Duodenal mucosa (tissue), 2 donors: Measurements from ENCODE around the gene METTL21A.
"Not testable (repeated sequence)": the region's sequence is repeated elsewhere in the genome, so short reads cannot be mapped to it uniquely, and the experiment has no call there.

Experiments used
- H3K27ac ChIP-seq: one replicate; pipeline ENCODE4 v1.7.0; 2013; ENCODE audit warnings: low read depth, low read length
- H3K27me3 ChIP-seq, 2 donors: one replicate each; pipeline ENCODE4 v1.7.0; 2013; ENCODE audit warnings: low read length in 2 of 2, control low read depth in 1 of 2; ENCODE audit not compliant: insufficient read depth in 2 of 2, control insufficient read depth in 1 of 2
- H3K36me3 ChIP-seq, 2 donors: one replicate each; pipeline ENCODE4 v1.7.0; 2013; ENCODE audit warnings: low read length in 2 of 2, control low read depth in 1 of 2; ENCODE audit not compliant: insufficient read depth in 2 of 2, control insufficient read depth in 1 of 2
- H3K4me1 ChIP-seq, 2 donors: one replicate each; pipeline ENCODE4 v1.7.0; 2013; ENCODE audit warnings: low read length in 2 of 2, control low read depth in 1 of 2; ENCODE audit not compliant: insufficient read depth in 2 of 2, control insufficient read depth in 1 of 2
- H3K4me3 ChIP-seq, 2 donors: one replicate each; pipeline ENCODE4 v1.7.0; 2013; ENCODE audit warnings: low read length in 2 of 2, low read depth in 1 of 2
- H3K9ac ChIP-seq, 2 donors: one replicate each; pipeline ENCODE4 v1.7.0; 2013; ENCODE audit warnings: low read length in 2 of 2, low read depth in 1 of 2
- H3K9me3 ChIP-seq, 2 donors: one replicate each; pipeline ENCODE4 v1.7.0; 2013; ENCODE audit warnings: low read length in 2 of 2, control low read depth in 1 of 2; ENCODE audit not compliant: control insufficient read depth in 1 of 2

Gene METTL21A

DNA sequence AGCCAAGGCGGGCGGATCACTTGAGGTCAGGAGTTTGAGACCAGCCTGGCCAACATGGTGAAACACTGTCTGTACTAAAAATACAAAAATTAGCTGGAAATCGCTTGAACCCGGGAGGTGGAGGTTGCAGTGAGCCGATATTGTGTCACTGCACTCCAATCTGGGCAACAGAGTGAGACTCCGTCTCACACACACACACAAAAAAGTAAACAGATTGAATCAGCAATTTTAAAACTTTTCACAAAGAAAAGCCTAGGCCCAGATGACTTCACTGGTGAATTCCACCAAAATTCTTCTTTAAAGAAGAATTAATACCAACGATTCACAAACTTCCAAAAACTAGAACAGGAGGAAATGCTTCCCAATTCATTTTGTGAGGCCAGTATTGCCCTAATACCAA lies 21.4 kb upstream of the METTL21A start:
- H3K4me3 ChIP-seq, H3K9ac ChIP-seq, H3K27me3 ChIP-seq, H3K27ac ChIP-seq, H3K9me3 ChIP-seq, H3K36me3 ChIP-seq, H3K4me1 ChIP-seq: not testable (repeated sequence)

DNA sequence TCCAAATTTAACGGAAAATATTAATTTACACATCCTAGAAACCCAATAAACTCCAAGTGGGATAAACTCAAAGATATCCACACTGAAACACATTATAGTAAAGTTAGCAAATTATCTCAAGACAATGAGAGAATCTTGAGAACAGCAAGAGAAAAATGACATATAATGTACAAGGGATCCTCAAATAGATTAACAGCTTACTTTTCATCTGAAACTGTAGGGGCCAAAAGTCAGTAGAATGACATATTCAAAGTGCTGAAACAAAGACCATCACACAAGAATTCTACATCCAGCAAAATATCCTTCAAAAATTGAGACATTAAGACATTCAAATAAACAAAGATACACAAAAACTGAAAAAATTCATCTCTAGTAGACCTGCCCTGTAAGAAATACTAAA lies 18.7 kb upstream of the METTL21A start:
- H3K4me1 ChIP-seq, result no peaks in the 10 kb centered on the region
- no peaks in the 10 kb centered on the region for H3K36me3 ChIP-seq
- H3K27me3 ChIP-seq, result no peaks in the 10 kb centered on the region
- no peak overlapping the region for H3K4me3 ChIP-seq
- H3K9me3 ChIP-seq, result peaks cover 0 to 4% of the 10 kb centered on the region in 2 donors
- H3K9ac ChIP-seq, result no peak overlapping the region
- H3K27ac ChIP-seq, result no peak overlapping the region

DNA sequence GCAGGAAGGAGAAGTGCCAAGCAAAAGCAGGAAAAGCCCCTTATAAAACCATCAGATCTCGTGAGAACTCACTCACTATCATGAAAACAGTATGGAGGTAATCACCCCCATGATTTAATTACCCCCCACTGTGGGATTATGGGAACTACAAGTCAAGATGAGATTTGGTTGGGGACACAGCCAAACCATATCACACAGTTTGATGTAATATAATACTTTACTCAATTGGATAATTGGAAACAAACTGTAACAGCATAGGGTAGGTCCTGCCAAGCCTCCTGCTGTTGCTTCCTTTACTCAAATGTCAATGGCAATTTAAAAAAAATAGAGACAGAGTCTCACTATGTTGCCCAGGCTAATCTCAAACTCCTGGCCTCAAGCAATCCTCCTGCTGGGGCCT lies 15.5 kb upstream of the METTL21A start:
- H3K36me3 ChIP-seq, result no peaks in the 10 kb centered on the region
- H3K4me1 ChIP-seq, result no peaks in the 10 kb centered on the region
- H3K27me3 ChIP-seq, result no peaks in the 10 kb centered on the region
- H3K27ac ChIP-seq, result no peak overlapping the region
- H3K4me3 ChIP-seq, result no peak overlapping the region
- no peak overlapping the region for H3K9ac ChIP-seq
- H3K9me3 ChIP-seq, result peaks cover 0 to 4% of the 10 kb centered on the region in 2 donors

DNA sequence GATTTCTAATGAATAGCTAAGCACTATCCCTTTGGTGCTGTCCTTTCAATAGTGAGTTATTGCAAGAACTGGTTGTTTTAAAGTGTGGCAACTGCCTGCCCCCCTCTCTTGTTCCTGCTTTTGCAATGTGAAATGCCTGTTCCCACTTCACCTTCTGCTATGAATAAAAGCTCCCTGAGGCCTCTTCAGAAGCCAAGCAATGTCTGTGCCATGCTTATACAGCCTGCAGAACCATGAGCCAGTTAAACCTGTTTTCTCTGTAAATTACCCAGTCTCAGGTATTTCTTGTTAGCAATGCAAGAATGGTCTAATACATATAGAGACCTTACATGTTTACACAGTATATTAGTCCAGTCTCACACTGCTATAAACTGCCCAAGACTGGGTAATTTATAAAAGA lies 15.0 kb upstream of the METTL21A start:
- H3K27ac ChIP-seq, result no peak overlapping the region
- H3K36me3 ChIP-seq, result no peaks in the 10 kb centered on the region
- peaks cover 0 to 4% of the 10 kb centered on the region in 2 donors for H3K9me3 ChIP-seq
- no peaks in the 10 kb centered on the region for H3K27me3 ChIP-seq
- H3K4me1 ChIP-seq, result no peaks in the 10 kb centered on the region
- H3K9ac ChIP-seq, result no peak overlapping the region
- H3K4me3 ChIP-seq, result no peak overlapping the region

DNA sequence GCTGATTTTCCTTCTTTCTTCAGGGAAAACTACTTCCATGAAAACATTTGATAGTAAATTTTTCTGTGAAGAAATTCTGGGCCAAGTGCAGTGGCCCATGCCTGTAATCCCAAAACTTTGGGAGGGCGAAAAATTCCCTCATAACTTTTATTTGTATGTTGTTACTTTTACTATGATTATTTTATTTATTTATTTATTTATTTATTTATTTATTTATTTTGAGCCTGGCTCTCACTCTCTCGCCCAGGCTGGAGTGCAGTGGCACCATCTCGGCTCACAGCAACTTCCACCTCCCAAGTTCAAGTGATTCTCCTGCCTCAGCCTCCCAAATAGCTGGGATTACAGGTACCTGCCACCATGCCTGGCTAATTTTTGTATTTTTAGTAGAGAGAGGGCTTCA lies 14.1 kb upstream of the METTL21A start:
- not testable (repeated sequence) for H3K4me1 ChIP-seq, H3K4me3 ChIP-seq, H3K9ac ChIP-seq, H3K9me3 ChIP-seq, H3K27me3 ChIP-seq, H3K36me3 ChIP-seq, H3K27ac ChIP-seq

DNA sequence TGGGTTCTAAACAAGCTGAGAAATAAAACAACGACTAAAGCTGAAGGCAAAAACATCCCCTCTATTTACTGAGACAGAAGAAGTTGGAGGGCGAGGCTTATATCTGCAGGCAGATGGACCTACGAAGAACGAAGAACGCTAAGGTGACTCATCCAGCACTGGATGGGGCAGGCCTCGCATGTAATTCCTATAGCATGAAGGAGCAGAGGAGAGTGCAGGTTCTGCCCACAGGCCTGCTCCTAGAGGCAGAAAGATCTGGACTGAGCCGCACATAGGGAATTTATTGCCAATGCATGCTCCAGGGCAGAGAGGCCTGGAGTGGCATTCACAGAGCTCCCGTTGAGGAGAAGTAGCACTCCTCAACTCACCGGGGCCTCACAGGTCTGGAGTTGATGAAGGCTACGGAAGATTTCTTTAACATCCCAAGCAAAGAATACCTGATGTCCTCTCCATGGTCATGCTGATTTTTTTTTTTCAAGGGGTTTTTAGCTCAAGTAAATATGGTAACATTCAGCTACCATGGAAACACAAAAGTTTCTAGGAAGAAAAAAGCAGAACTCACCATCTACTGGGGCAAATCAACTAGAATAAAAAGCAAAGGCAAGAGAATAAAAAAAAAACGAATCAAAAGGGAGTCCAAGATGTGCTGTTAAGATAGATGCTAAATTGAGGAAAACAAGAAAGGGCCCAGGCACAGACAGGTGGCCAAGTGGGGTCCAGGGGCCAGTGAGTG lies 10.4 kb upstream of the METTL21A start:
- peaks cover 0 to 3% of the 10 kb centered on the region in 2 donors for H3K9me3 ChIP-seq
- no peak overlapping the region for H3K4me3 ChIP-seq
- H3K4me1 ChIP-seq, result no peaks in the 10 kb centered on the region
- H3K36me3 ChIP-seq, result no peaks in the 10 kb centered on the region
- H3K27me3 ChIP-seq, result no peaks in the 10 kb centered on the region
- no peak overlapping the region for H3K9ac ChIP-seq
- no peak overlapping the region for H3K27ac ChIP-seq

DNA sequence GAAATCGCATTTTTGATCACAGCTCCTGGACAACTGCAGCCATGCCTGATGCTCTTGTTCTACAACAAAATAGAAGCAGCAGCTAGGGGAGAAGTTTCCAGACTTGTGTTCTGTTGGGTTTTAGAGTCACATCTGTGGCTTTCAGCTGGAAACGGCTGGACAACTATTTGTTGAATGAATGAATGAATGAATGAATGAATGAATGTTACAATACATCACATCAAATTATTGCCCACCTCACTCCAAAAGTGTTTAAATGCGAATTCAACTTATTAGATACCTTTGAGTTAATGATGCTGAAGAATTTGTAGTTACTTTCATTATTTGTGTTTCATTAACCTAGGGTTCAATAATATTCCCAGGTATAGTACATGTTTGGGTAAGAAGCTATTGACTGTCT lies 8.5 kb upstream of the METTL21A start:
- H3K4me1 ChIP-seq, result no peaks in the 10 kb centered on the region

DNA sequence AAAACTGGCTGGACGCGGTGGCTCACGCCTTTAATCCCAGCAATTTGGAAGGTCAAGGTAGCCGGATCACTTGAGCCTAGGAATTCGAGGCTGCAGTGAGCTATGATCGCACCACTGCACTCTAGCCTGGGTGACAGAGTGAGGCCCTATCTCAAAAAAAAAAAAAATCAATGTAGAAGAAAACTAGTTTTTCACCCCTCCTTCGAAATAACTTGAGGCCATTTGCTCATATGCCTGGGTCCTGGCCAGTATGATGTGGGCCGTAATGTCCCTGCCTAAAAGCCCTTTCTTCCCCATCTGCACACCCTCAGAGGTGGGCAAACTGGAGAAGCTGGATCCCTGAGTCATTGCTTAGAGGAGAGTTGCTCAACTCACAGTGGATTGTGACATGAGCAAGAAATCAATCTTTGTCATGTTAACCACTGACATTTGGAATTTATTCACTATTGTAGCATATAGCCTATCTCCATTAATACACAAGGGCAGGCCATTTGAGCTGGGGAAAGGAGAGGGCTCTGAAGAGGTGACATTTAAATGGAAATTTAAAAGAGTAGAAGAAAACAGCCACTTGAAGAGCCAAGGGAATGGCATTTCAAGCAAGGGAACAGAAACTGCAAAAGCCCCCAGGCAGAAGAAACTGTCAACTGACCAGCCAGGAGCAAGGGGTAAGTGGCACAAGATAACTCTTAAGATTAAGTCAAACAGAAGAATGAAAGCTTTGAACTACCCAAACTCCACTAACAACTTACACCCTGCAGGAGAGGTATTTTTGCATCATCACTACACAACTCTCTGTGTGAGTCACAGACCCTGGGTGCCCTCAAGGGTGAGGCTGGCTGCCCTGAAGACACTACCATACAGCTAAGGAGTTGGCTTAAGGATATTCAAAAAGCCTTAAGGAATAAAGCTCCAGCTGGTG lies 7.6 kb upstream of the METTL21A start:
- no peaks in the 10 kb centered on the region for H3K4me1 ChIP-seq
- H3K36me3 ChIP-seq, result no peaks in the 10 kb centered on the region
- H3K4me3 ChIP-seq, result no peak overlapping the region
- H3K9ac ChIP-seq, result no peak overlapping the region
- no peak overlapping the region for H3K27ac ChIP-seq
- no peaks in the 10 kb centered on the region for H3K27me3 ChIP-seq
- no peaks in the 10 kb centered on the region for H3K9me3 ChIP-seq

More for the DNA sequence above, 8.5 kb upstream of the METTL21A start:
- H3K9me3 ChIP-seq, result no peaks in the 10 kb centered on the region
- no peaks in the 10 kb centered on the region for H3K27me3 ChIP-seq
- H3K4me3 ChIP-seq, result no peak overlapping the region
- no peak overlapping the region for H3K27ac ChIP-seq
- H3K36me3 ChIP-seq, result no peaks in the 10 kb centered on the region
- no peak overlapping the region for H3K9ac ChIP-seq

DNA sequence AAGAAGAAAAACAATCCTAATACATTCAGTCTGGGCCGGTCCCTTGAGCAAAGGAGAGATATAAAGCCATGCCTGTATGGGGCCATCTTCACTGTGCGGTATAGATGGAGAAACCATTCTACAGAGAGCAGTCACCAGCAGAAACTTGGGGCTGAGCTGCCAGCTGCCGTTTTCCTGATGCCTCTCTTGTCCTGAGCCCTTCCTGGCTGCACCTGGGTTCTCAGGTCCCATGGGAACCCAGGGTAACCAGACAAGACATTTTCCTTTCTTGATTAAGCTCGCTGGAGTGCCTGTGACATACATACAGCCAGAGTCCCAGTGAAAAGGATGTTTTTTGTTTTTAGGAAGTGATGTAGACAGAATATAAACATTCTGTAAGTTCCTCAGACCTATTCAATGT lies 5.3 kb upstream of the METTL21A start:
- H3K27ac ChIP-seq, result no peak overlapping the region
- no peaks in the 10 kb centered on the region for H3K36me3 ChIP-seq
- H3K4me3 ChIP-seq, result no peak overlapping the region
- no peaks in the 10 kb centered on the region for H3K9me3 ChIP-seq
- no peaks in the 10 kb centered on the region for H3K4me1 ChIP-seq
- H3K27me3 ChIP-seq, result no peaks in the 10 kb centered on the region
- no peak overlapping the region for H3K9ac ChIP-seq

DNA sequence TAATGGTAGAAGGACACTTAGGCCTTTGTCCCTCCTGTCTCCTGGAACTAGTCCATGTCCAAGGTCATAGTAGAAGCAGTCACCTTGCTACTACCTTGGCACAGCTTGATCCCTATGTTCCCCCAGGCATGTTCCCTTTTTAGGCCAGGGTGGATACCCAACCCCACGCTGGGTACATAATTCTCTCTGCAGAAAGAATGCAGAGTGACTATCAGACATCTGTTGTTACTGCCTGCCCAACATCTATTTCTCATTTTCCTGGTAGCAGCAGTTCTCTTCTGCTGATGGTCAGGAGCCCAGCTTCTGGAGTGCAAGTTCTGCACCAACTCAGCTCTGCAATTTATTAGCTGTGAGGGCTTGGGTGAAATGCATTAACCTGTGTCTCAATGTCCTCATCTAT lies 4.4 kb upstream of the METTL21A start:
- no peaks in the 10 kb centered on the region for H3K27me3 ChIP-seq
- no peak overlapping the region for H3K4me3 ChIP-seq
- H3K9me3 ChIP-seq, result no peaks in the 10 kb centered on the region
- no peak overlapping the region for H3K27ac ChIP-seq
- H3K4me1 ChIP-seq, result no peaks in the 10 kb centered on the region
- no peak overlapping the region for H3K9ac ChIP-seq
- no peaks in the 10 kb centered on the region for H3K36me3 ChIP-seq
